ENCODE data around the gene PAK1IP1. TPM values are rescaled to one million over a fixed set of nuclear protein-coding genes. Genes with fewer than 3 reads are reported as not detected.

PAK1IP1 gene
- total and polyA plus RNA-seq, 10 of the 15 experiments (the other 5 are each of a cell fraction or from before 2014, with no cell fraction given) = 26.0 to 98.5 (median 47.8) TPM

GRCh38 chr6:10684618-10685017, 10.2 kb upstream of the PAK1IP1 start:
- no peak overlapping the region for H3K4me3 ChIP-seq
- no peak overlapping the region for H3K9ac ChIP-seq (ENCODE audit: control insufficient read depth, insufficient read depth, low read length)
- WGBS (ENCODE audit: insufficient coverage, insufficient replicate concordance, low lambda C conversion rate, missing lambda C conversion rate) = 23% methylated on average over 5 of the region's 5 CpGs
- no peaks in the 10 kb centered on the region for H3K36me3 ChIP-seq (ENCODE audit: control insufficient read depth in 2 of 2, insufficient read depth in 2 of 2, low read length in 1 of 2)
- SMC1A ChIA-PET (ENCODE audit: uncharacterized antibody, unreplicated experiment) = no interaction called here
- no peaks in the 10 kb centered on the region for H3K4me1 ChIP-seq (ENCODE audit: control insufficient read depth, insufficient read depth, low read length)
- H3K27me3 ChIP-seq (replicated peaks in 1 of 2; ENCODE audit: control insufficient read depth in 2 of 2, insufficient read depth in 2 of 2, low read length in 1 of 2) = no peaks in the 10 kb centered on the region
- no peaks in the 10 kb centered on the region for H4K20me1 ChIP-seq (ENCODE audit: control insufficient read depth, insufficient read depth)
- no peak overlapping the region; the same call in 1 of the 2 replicates for H3K4me2 ChIP-seq (ENCODE audit: control insufficient read depth, insufficient read depth)
- CTCF ChIA-PET = interaction anchor here (0.7 kb wide), 1 partner anchor 13 kb away, joined by 5 read pairs; no protein-coding TSS in a partner anchor
- no TSS peak for BruUV-seq (replicated peaks)
- H3K9me3 ChIP-seq (replicated peaks; ENCODE audit: control insufficient read depth, insufficient read depth, low read length) = no peaks in the 10 kb centered on the region
- no peak overlapping the region for H3K27ac ChIP-seq (ENCODE audit: control insufficient read depth, insufficient read depth)
- DNase-seq (ENCODE audit: low read depth, low spot score) = no peak
- intact Hi-C loops (cut with micrococcal nuclease; ENCODE audit: unreplicated experiment) (no loop called here), in situ Hi-C loops (cut with MboI) (no loop called here)
- POLR2A ChIA-PET = no interaction called here
- no peak for FAIRE-seq
- H2AFZ ChIP-seq (ENCODE audit: control insufficient read depth, low read depth, low read length) = no peak overlapping the region
- RAD21 ChIA-PET (ENCODE audit: unreplicated experiment) = no interaction called here
- TF ChIP-seq ZBTB4 (CRISPR knock-in tag; IDR thresholded peaks at IDR 0.05) (no peak), PBX3 (IDR thresholded peaks at IDR 0.05; ENCODE audit: insufficient replicate concordance, low read depth, low read length) (no peak), POLR2AphosphoS2 (IDR thresholded peaks at IDR 0.05; ENCODE audit: low read depth, low read length) (no peak), ZBTB11 (CRISPR knock-in tag; IDR thresholded peaks at IDR 0.05) (no peak), NRF1 (conservative IDR thresholded peaks at IDR 0.05; ENCODE audit: low read depth, low read length) (no peak)
- no peak for ATAC-seq
- H3K79me2 ChIP-seq (ENCODE audit: control insufficient read depth, insufficient read depth, low read length) = no peaks in the 10 kb centered on the region

Measured in GM12878 (cell line).